Smooth muscle cell of the pulmonary artery (primary cell): ENCODE data around the gene NBPF14. TPM values are rescaled to one million over a fixed set of nuclear protein-coding genes. Genes with fewer than 3 reads are reported as not detected.

Experiments used
- total RNA-seq: library from RNA; depleted of rRNA; stranded (reverse); fragments of >200 nt; gene quantifications from 2 replicates; pipeline ENCODE4 v1.2.3, GENCODE V29; 2014

The NBPF14 gene
- 51.6 and 76.3 TPM in 2 replicates for total RNA-seq

GRCh38 chr1:148595911-148596310 is at the start of gene NBPF14:
Gene NBPF14, minus strand, starts transcription at chr1:148596011. Its CDS starts 294 bp downstream, at chr1:148595717.

GRCh38 chr1:148483029-148483428 is 112.8 kb downstream of the NBPF14 start, which contains the start of gene PPIAL4G:
Gene PPIAL4G, minus strand, starts transcription at chr1:148483302. Its CDS starts 50 bp downstream, at chr1:148483252.

Other genes starting within 250 kb of the NBPF14 start
- gene PPIAL4G, start 112.7 kb downstream of the NBPF14 start, total RNA-seq = not detected in 2 replicates
- gene NUDT4B, start 152.8 kb upstream of the NBPF14 start, total RNA-seq = 5.0 and 9.8 TPM in 2 replicates
- gene PDE4DIP, start 248.4 kb upstream of the NBPF14 start, total RNA-seq = 97.3 and 238 TPM in 2 replicates